ENCODE measurements around the gene CDK5RAP3. TPM values are rescaled to one million over a fixed set of nuclear protein-coding genes. Genes with fewer than 3 reads are reported as not detected.
A peak's percentile ranks its signal among the peaks of the same experiment; 100 is the strongest.

CDK5RAP3 gene
- total and polyA plus RNA-seq, 2 of the 13 experiments (the other 11 are each of a cell fraction or from before 2014, with no cell fraction given), result 128 to 154 TPM

DNA sequence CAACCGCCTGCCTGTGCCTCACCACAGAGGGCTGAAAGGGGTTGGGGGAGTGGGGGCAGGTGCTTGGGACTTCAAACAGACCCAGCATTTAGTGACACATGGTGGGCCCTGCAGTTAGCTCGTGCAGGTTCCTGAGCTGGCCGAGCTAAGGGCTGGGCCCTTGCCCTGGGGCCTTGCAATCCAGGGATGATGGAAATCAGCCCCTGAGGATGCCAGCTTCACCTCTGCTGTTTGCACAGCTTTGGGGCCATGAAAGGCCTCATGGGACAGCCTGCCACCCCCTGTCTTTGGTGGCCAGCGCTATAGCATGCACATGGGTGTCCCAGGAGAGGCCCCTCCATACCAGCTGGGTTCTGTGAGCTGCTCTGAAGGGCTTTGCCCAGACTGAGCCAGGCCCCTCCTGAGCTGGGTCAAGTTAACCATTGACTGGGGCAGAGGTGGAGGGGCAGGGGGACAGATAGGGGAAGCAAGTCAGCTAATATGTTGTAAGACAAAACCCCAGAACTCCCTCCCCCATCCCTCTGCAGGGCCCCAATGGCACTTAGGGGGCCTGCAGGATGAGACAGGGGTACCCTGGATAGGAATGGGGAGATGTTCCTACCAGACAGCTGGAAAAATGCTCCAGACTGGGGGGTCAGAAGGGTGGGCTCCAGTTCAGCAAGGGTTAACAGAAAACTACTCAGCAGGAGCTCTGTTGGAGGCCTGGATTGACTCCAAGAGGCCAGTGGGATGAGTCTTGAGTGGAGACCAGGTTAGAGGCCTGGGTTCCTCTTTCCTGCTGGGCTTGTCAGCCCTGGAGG, 13.9 kb upstream of the CDK5RAP3 start (continued):
- no peak for TF ChIP-seq KLF6 (CRISPR knock-in tag; IDR thresholded peaks at IDR 0.05)
- no peak for TF ChIP-seq GPN1 (CRISPR knock-in tag; IDR thresholded peaks at IDR 0.05; ENCODE audit: borderline replicate concordance)
- TF ChIP-seq ARHGAP35 (CRISPR knock-in tag; IDR thresholded peaks at IDR 0.05; ENCODE audit: borderline replicate concordance), result no peak
- TF ChIP-seq ZNF652 (CRISPR knock-in tag; IDR thresholded peaks at IDR 0.05; ENCODE audit: borderline replicate concordance, low read depth), result peak; percentile 92
- no peak for TF ChIP-seq CHD2 (IDR thresholded peaks at IDR 0.05; ENCODE audit: low read depth, low read length)
- TF ChIP-seq, protein P1, sequence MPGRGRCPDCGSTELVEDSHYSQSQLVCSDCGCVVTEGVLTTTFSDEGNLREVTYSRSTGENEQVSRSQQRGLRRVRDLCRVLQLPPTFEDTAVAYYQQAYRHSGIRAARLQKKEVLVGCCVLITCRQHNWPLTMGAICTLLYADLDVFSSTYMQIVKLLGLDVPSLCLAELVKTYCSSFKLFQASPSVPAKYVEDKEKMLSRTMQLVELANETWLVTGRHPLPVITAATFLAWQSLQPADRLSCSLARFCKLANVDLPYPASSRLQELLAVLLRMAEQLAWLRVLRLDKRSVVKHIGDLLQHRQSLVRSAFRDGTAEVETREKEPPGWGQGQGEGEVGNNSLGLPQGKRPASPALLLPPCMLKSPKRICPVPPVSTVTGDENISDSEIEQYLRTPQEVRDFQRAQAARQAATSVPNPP (CRISPR knock-in tag; IDR thresholded peaks at IDR 0.05), result no peak
- no peak for TF ChIP-seq KLF11 (CRISPR knock-in tag; IDR thresholded peaks at IDR 0.05)
- TF ChIP-seq ISX (CRISPR knock-in tag; conservative IDR thresholded peaks at IDR 0.05), result no peak
- TF ChIP-seq, protein P2, sequence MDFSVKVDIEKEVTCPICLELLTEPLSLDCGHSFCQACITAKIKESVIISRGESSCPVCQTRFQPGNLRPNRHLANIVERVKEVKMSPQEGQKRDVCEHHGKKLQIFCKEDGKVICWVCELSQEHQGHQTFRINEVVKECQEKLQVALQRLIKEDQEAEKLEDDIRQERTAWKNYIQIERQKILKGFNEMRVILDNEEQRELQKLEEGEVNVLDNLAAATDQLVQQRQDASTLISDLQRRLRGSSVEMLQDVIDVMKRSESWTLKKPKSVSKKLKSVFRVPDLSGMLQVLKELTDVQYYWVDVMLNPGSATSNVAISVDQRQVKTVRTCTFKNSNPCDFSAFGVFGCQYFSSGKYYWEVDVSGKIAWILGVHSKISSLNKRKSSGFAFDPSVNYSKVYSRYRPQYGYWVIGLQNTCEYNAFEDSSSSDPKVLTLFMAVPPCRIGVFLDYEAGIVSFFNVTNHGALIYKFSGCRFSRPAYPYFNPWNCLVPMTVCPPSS (IDR thresholded peaks at IDR 0.05), result no peak
- no peak for TF ChIP-seq EED (CRISPR knock-in tag; IDR thresholded peaks at IDR 0.05)
- TF ChIP-seq, protein P3, sequence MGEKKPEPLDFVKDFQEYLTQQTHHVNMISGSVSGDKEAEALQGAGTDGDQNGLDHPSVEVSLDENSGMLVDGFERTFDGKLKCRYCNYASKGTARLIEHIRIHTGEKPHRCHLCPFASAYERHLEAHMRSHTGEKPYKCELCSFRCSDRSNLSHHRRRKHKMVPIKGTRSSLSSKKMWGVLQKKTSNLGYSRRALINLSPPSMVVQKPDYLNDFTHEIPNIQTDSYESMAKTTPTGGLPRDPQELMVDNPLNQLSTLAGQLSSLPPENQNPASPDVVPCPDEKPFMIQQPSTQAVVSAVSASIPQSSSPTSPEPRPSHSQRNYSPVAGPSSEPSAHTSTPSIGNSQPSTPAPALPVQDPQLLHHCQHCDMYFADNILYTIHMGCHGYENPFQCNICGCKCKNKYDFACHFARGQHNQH (CRISPR knock-in tag; IDR thresholded peaks at IDR 0.05), result no peak
- TF ChIP-seq NFIC (IDR thresholded peaks at IDR 0.05; ENCODE audit: low read length), result no peak
- TF ChIP-seq TBX2 (CRISPR knock-in tag; IDR thresholded peaks at IDR 0.05; ENCODE audit: borderline replicate concordance), result no peak; the same call in 1 of the 2 replicates
- TF ChIP-seq MAZ (IDR thresholded peaks at IDR 0.05; ENCODE audit: borderline replicate concordance, low read depth, low read length), result no peak
- no peak for TF ChIP-seq MAZ (CRISPR knock-in tag; IDR thresholded peaks at IDR 0.05; ENCODE audit: low read depth)
- no peak for TF ChIP-seq NR2F2 (IDR thresholded peaks at IDR 0.05; ENCODE audit: borderline replicate concordance, low read depth)
- TF ChIP-seq ZNF326 (CRISPR knock-in tag; IDR thresholded peaks at IDR 0.05; ENCODE audit: borderline replicate concordance), result no peak
- TF ChIP-seq, protein P4, sequence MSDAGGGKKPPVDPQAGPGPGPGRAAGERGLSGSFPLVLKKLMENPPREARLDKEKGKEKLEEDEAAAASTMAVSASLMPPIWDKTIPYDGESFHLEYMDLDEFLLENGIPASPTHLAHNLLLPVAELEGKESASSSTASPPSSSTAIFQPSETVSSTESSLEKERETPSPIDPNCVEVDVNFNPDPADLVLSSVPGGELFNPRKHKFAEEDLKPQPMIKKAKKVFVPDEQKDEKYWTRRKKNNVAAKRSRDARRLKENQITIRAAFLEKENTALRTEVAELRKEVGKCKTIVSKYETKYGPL (CRISPR knock-in tag; IDR thresholded peaks at IDR 0.05), result no peak
